MCF 10A (cell line): ENCODE results near the gene MYO9B. TPM values are rescaled to one million over a fixed set of nuclear protein-coding genes. Genes with fewer than 3 reads are reported as not detected.

Experiments used
- BruUV-seq: library from RNA; stranded (reverse); fragments of 400-500 nt; replicated peaks from 2 replicates; lab custom pipeline; 2021; lab: Mats Ljungman, UMichigan
- CTCF ChIA-PET: fragments of 300-600 bp; sonication (Branson Sonifier 250); formaldehyde crosslinking; extraction: SDS; loops from one replicate; lab custom pipeline; 2021; ENCODE audit warnings: antibody characterized with exemption, inconsistent platforms; lab: Yijun Ruan, JAX
- POLR2A ChIA-PET: fragments of 300-600, 350-650 bp; sonication (Branson Sonifier 250); formaldehyde crosslinking; extraction: SDS; loops from one replicate; lab custom pipeline; 2020; ENCODE audit warnings: antibody characterized with exemption, inconsistent platforms; lab: Yijun Ruan, JAX
- DNase-seq: peaks from one replicate; pipeline ENCODE4 v3.0.0-alpha.2; 2018; ENCODE audit not compliant: unreplicated experiment
- H3K27ac Mint-ChIP-seq: one replicate; pipeline ENCODE4 v1.8.0; 2022; ENCODE audit warnings: mild to moderate bottlenecking, low read depth, mixed read lengths; ENCODE audit not compliant: unreplicated experiment
- H3K27me3 Mint-ChIP-seq: one replicate; pipeline ENCODE4 v1.8.0; 2022; ENCODE audit warnings: mixed read lengths; ENCODE audit not compliant: insufficient read depth, unreplicated experiment
- H3K36me3 Mint-ChIP-seq: one replicate; pipeline ENCODE4 v1.8.0; 2022; ENCODE audit warnings: mild to moderate bottlenecking, moderate library complexity, mixed read lengths; ENCODE audit not compliant: insufficient read depth, unreplicated experiment
- H3K4me1 Mint-ChIP-seq: one replicate; pipeline ENCODE4 v1.8.0; 2022; ENCODE audit warnings: mixed read lengths; ENCODE audit not compliant: insufficient read depth, unreplicated experiment
- H3K4me3 Mint-ChIP-seq: one replicate; pipeline ENCODE4 v1.8.0; 2022; ENCODE audit warnings: mild to moderate bottlenecking, moderate library complexity, mixed read lengths; ENCODE audit not compliant: unreplicated experiment
- H3K9me3 Mint-ChIP-seq: one replicate; pipeline ENCODE4 v1.8.0; 2022; ENCODE audit warnings: mixed read lengths; ENCODE audit not compliant: unreplicated experiment
- CTCF ChIP-seq: fragments of 200-600 bp; IDR thresholded peaks from one replicate; pipeline ENCODE4 v1.8.0; 2022; ENCODE audit warnings: antibody characterized with exemption, mild to moderate bottlenecking; ENCODE audit not compliant: unreplicated experiment
- intact Hi-C: fragments of 100-400 bp; cut with micrococcal nuclease; formaldehyde crosslinking; loops from 2 replicates; pipeline ENCODE4 v1.14.1; 2022
- total RNA-seq: library from RNA; stranded (reverse); gene quantifications from 2 replicates; pipeline ENCODE4 v1.2.3, GENCODE V29; 2022

The MYO9B gene
- total RNA-seq, 1 experiment from 2014 or later = 43.5 TPM

GRCh38 chr19:17026706-17027534 is 48.7 kb upstream of the MYO9B start, which contains the start of gene CPAMD8:
Gene CPAMD8 (minus strand): TSS chr19:17026810. CDS start chr19:17026642, 168 bp downstream.
- ChIA-PET POLR2A (no interaction called here), CTCF (interaction anchor here (1.0 kb wide), 1 partner anchor 25 kb away, joined by 6 read pairs; no protein-coding TSS in a partner anchor)
- no peak for TF ChIP-seq CTCF
- DNase-seq = no peak
- Mint-ChIP-seq H3K27me3 (peaks cover 25% of the 10 kb centered on the region), H3K9me3 (no peaks in the 10 kb centered on the region), H3K4me1 (peaks cover 25% of the 10 kb centered on the region), H3K36me3 (peaks cover 10% of the 10 kb centered on the region), H3K4me3 (no peak within 1 kb of the TSS), H3K27ac (no peak within 1 kb of the TSS)
- no TSS peak for BruUV-seq
- intact Hi-C loops = no loop called here

GRCh38 chr19:17027535-17027975 is 48.0 kb upstream of the MYO9B start:
- Mint-ChIP-seq H3K27me3 (peaks cover 25% of the 10 kb centered on the region), H3K36me3 (peaks cover 10% of the 10 kb centered on the region), H3K4me3 (no peak overlapping the region), H3K9me3 (no peaks in the 10 kb centered on the region), H3K27ac (no peak overlapping the region), H3K4me1 (peaks cover 19% of the 10 kb centered on the region)
- ChIA-PET CTCF (interaction anchor here (1.0 kb wide), 1 partner anchor 25 kb away, joined by 6 read pairs; no protein-coding TSS in a partner anchor), POLR2A (interaction anchor here (0.6 kb wide), 1 partner anchor 324 kb away, joined by 3 read pairs; no protein-coding TSS in a partner anchor)
- DNase-seq = no peak
- no TSS peak for BruUV-seq
- TF ChIP-seq CTCF = no peak
- intact Hi-C loops = no loop called here

GRCh38 chr19:17031741-17032140 is 43.8 kb upstream of the MYO9B start:
- DNase-seq = no peak
- TF ChIP-seq CTCF = no peak
- H3K27ac Mint-ChIP-seq = no peak overlapping the region
- H3K9me3 Mint-ChIP-seq = no peaks in the 10 kb centered on the region
- CTCF ChIA-PET = interaction anchor here (0.6 kb wide), 1 partner anchor 114 kb away, joined by 3 read pairs; no protein-coding TSS in a partner anchor
- no TSS peak for BruUV-seq
- H3K36me3 Mint-ChIP-seq = peaks cover 4% of the 10 kb centered on the region
- no peak overlapping the region for H3K4me3 Mint-ChIP-seq
- POLR2A ChIA-PET = no interaction called here
- H3K4me1 Mint-ChIP-seq = no peaks in the 10 kb centered on the region
- intact Hi-C loops = no loop called here
- peaks cover 25% of the 10 kb centered on the region for H3K27me3 Mint-ChIP-seq

GRCh38 chr19:17035842-17036424 is 39.6 kb upstream of the MYO9B start:
- H3K36me3 Mint-ChIP-seq = no peaks in the 10 kb centered on the region
- H3K27me3 Mint-ChIP-seq = peaks cover 12% of the 10 kb centered on the region
- no peak for DNase-seq
- no peak overlapping the region for H3K27ac Mint-ChIP-seq
- H3K4me3 Mint-ChIP-seq = no peak overlapping the region
- no peaks in the 10 kb centered on the region for H3K9me3 Mint-ChIP-seq
- CTCF ChIA-PET = interaction anchor here (0.6 to 1.0 kb wide), 2 partner anchors 22 to 115 kb away, joined by 3 to 4 read pairs; no protein-coding TSS in a partner anchor
- POLR2A ChIA-PET = no interaction called here
- intact Hi-C loops = no loop called here
- no TSS peak for BruUV-seq
- no peak for TF ChIP-seq CTCF
- no peaks in the 10 kb centered on the region for H3K4me1 Mint-ChIP-seq
